ENCODE data around the gene BAIAP3.

The BAIAP3 gene

GRCh38 chr16:1374418-1375297 lies 41.2 kb downstream of the BAIAP3 start:
- no peak for FAIRE-seq

- no peak for FAIRE-seq
These were observed 41.8 kb downstream of the BAIAP3 start for GRCh38 chr16:1375298-1375640.

- no peak for FAIRE-seq
These were observed 42.4 kb downstream of the BAIAP3 start for GRCh38 chr16:1375741-1376410.

DNA sequence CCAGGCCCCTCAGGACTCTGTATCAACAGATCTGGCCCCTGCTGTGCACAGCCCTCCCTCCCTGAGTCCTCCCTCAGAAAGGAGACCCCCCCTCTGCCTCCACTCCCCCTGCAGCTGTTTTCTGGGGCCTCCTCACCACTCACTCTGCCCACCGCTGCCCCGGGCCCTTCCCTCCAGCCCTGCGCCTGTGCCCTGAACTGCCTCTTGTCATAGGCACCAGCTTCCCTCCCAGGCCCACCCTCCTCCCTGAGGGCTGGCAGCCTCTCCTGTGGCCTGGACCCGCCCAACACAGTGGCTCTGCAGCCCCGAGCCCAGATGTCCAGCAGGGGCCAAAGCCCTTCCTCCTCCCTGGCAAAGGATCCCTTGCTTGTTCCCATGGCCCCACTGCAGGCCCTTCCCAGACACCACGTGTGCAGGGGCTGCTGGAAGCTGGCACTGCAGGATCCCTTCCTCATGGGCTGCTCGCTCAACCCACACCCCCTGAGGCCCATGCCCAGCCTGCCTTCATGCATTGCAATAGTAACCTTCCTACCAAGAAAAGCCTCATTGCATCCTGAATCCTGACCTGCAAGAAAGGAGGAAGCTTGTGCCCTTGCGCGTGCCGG lies 44.1 kb downstream of the BAIAP3 start:
- FAIRE-seq = no peak

- FAIRE-seq = no peak
These were observed 44.8 kb downstream of the BAIAP3 start for GRCh38 chr16:1378087-1378803.

GRCh38 chr16:1378804-1379303 lies 45.4 kb downstream of the BAIAP3 start:
- FAIRE-seq = no peak

GRCh38 chr16:1379304-1380076 lies 46.0 kb downstream of the BAIAP3 start:
- FAIRE-seq = no peak

GRCh38 chr16:1380195-1380594 lies 46.8 kb downstream of the BAIAP3 start:
- FAIRE-seq = no peak

- no peak for FAIRE-seq
These were observed 48.4 kb downstream of the BAIAP3 start for GRCh38 chr16:1381612-1382406.

GRCh38 chr16:1383556-1383955 lies 50.1 kb downstream of the BAIAP3 start:
- FAIRE-seq = no peak

GRCh38 chr16:1385232-1385631 lies 51.8 kb downstream of the BAIAP3 start:
- no peak for FAIRE-seq

GRCh38 chr16:1387331-1387730 lies 53.9 kb downstream of the BAIAP3 start:
- no peak for FAIRE-seq

GRCh38 chr16:1389762-1390161 lies 56.3 kb downstream of the BAIAP3 start:
- no peak for FAIRE-seq

DNA sequence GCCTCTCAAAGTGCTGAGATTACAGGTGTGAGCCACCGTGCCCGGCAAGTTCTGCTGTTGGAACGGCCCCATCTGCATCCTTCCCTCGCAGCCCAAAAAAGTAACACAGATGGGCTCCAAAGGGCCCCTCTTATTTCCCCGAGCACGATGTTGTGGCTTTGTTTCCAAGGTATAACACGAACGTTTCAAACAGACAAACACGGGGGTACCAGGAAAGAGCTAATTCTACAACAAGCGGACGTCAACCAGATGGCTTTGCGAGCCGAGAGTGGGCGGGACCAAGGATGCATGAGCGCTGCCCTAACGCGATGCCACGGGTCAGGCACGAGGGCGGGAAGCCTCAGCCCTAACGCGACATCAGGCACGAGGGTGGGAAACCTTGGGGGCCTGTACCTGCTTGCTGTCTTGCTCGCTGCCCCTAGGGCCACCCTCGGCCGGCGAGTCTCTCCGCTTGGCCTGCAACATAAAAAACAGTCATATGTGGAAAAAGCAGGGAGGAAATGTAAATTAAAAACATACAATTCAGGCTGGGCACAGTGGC lies 56.9 kb downstream of the BAIAP3 start:
- no peak for FAIRE-seq

GRCh38 chr16:1392826-1393225 lies 59.4 kb downstream of the BAIAP3 start:
- FAIRE-seq = no peak

GRCh38 chr16:1393613-1394176 lies 60.2 kb downstream of the BAIAP3 start:
- no peak for FAIRE-seq

GRCh38 chr16:1394367-1394951 lies 61.0 kb downstream of the BAIAP3 start:
- no peak for FAIRE-seq

DNA sequence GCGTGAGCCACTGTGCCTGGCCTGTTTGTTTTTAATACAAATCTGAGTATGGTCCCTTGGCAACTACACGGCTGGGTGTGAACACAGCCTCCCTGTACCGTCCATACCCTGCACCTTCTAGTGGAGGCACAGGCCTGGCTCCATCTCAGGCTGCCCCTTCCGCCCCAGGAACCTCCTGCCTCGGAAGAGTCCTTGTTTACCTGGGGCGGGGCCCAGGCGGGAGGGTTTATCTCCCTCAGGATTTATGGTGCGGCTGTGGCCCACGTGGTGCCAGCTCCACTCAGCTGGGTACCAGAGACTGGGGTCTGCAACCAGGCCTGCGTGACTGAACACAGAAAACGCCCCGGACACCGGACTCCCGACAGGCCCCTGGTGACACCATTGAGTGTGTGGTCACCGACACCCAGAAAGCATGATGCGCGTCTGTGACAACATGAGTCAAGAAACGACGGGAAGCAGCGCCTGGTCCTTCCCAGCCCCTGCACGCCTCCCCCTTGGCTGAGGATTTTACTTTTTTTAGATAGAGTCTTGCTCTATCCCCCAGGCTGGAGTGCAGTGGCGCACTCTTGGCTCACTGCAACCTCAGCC lies 62.1 kb downstream of the BAIAP3 start:
- no peak for FAIRE-seq

- FAIRE-seq = no peak
These were observed 64.3 kb downstream of the BAIAP3 start for GRCh38 chr16:1397779-1398178.

GRCh38 chr16:1398351-1398750 lies 64.9 kb downstream of the BAIAP3 start:
- no peak for FAIRE-seq
